GM12892 (cell line): ENCODE results near the gene CHD5.

Experiments
- POLR2A ChIP-seq: IDR thresholded peaks from 2 replicates; pipeline ENCODE4 v1.6.1; 2011; ENCODE audit warnings: low read depth, low read length, control low read depth
- POLR2AphosphoS5 ChIP-seq: IDR thresholded peaks from 2 replicates; pipeline ENCODE4 v1.6.1; 2011; ENCODE audit warnings: low read depth, low read length, control low read depth

GRCh38 chr1:6083385-6083784 is 96.7 kb downstream of the CHD5 start:
- TF ChIP-seq POLR2AphosphoS5, result no peak
- TF ChIP-seq POLR2A, result no peak
